HEK293 (cell line): ENCODE results near the gene ASPSCR1.

Experiments
- CTCF ChIP-seq: fragments of 450-650 bp; formaldehyde crosslinking; IDR thresholded peaks from 2 replicates; pipeline ENCODE4 v1.5.1; 2016; ENCODE audit warnings: missing biosample characterization, missing genetic modification characterization
- KLF7 ChIP-seq: fragments of 450-650 bp; formaldehyde crosslinking; IDR thresholded peaks from 2 replicates; pipeline ENCODE4 v1.5.1; 2016; ENCODE audit warnings: missing biosample characterization, missing genetic modification characterization, borderline replicate concordance
- PBX3 ChIP-seq: sonication (generic); formaldehyde crosslinking; IDR thresholded peaks from 2 replicates; pipeline ENCODE4 v1.8.1; 2022; ENCODE audit warnings: mild to moderate bottlenecking, moderate library complexity, missing genetic modification reagents
- PRDM2 ChIP-seq: fragments of 450-650 bp; formaldehyde crosslinking; IDR thresholded peaks from 2 replicates; pipeline ENCODE4 v1.5.1; 2016; ENCODE audit warnings: missing biosample characterization, missing genetic modification characterization, borderline replicate concordance
- REST ChIP-seq: fragments of 450-650 bp; formaldehyde crosslinking; IDR thresholded peaks from 2 replicates; pipeline ENCODE4 v1.5.1; 2016; ENCODE audit warnings: missing biosample characterization, missing genetic modification characterization
- TCF7L2 ChIP-seq: IDR thresholded peaks from 2 replicates; pipeline ENCODE4 v1.6.1; 2011; ENCODE audit warnings: low read depth, mild to moderate bottlenecking, inconsistent platforms, low read length, moderate library complexity, borderline replicate concordance
- ZBTB7A ChIP-seq: fragments of 450-650 bp; formaldehyde crosslinking; IDR thresholded peaks from 2 replicates; pipeline ENCODE4 v1.5.1; 2016; ENCODE audit warnings: low read depth, missing biosample characterization, missing genetic modification characterization
- ZFP41 ChIP-seq: fragments of 450-650 bp; formaldehyde crosslinking; IDR thresholded peaks from 2 replicates; pipeline ENCODE4 v1.5.1; 2016; ENCODE audit warnings: missing biosample characterization, missing genetic modification characterization, borderline replicate concordance
- ZNF221 ChIP-seq: fragments of 450-650 bp; formaldehyde crosslinking; IDR thresholded peaks from 2 replicates; pipeline ENCODE4 v1.5.1; 2017; ENCODE audit warnings: missing biosample characterization, missing genetic modification characterization, borderline replicate concordance
- ZNF645 ChIP-seq: fragments of 450-650 bp; formaldehyde crosslinking; IDR thresholded peaks from 2 replicates; pipeline ENCODE4; 2016; ENCODE audit warnings: missing biosample characterization, missing genetic modification characterization
- ZNF654 ChIP-seq: fragments of 450-650 bp; formaldehyde crosslinking; IDR thresholded peaks from 2 replicates; pipeline ENCODE4 v1.5.1; 2016; ENCODE audit warnings: low read depth, missing biosample characterization, missing genetic modification characterization
- ZNF664 ChIP-seq: fragments of 450-650 bp; formaldehyde crosslinking; IDR thresholded peaks from 2 replicates; pipeline ENCODE4 v1.5.1; 2016; ENCODE audit warnings: missing biosample characterization, missing genetic modification characterization
- ZNF791 ChIP-seq: fragments of 450-650 bp; formaldehyde crosslinking; IDR thresholded peaks from 2 replicates; pipeline ENCODE4 v1.5.1; 2016; ENCODE audit warnings: missing biosample characterization, missing genetic modification characterization

- no peak for TF ChIP-seq CTCF
- TF ChIP-seq PBX3 (CRISPR knock-in tag): no peak
- TF ChIP-seq REST (tag by site-specific recombination): no peak
- no peak for TF ChIP-seq ZNF791 (tag by site-specific recombination)
- TF ChIP-seq KLF7 (tag by site-specific recombination): no peak
- TF ChIP-seq PRDM2 (tag by site-specific recombination): no peak
- TF ChIP-seq TCF7L2: no peak
- TF ChIP-seq ZFP41 (tag by site-specific recombination): no peak
- no peak for TF ChIP-seq ZBTB7A (tag by site-specific recombination)
- no peak for TF ChIP-seq ZNF664 (tag by site-specific recombination)
- no peak for TF ChIP-seq ZNF645 (tag by site-specific recombination)
- TF ChIP-seq ZNF654: no peak
- no peak for TF ChIP-seq ZNF221 (tag by site-specific recombination)
Observed at GRCh38 chr17:81957691-81958432, 19.6 kb upstream of the ASPSCR1 start.
